Cerebellar cortex (tissue), 1 donor: ENCODE measurements around the gene SEC61A2.
A peak's percentile ranks its signal among the peaks of the same experiment; 100 is the strongest.
"Not testable (repeated sequence)": the region's sequence is repeated elsewhere in the genome, so short reads cannot be mapped to it uniquely, and the experiment has no call there.

Experiments used
- DNase-seq: peaks from one replicate; pipeline ENCODE4 v3.0.0-alpha.2; 2015; ENCODE audit warnings: low spot score

The SEC61A2 gene

DNA sequence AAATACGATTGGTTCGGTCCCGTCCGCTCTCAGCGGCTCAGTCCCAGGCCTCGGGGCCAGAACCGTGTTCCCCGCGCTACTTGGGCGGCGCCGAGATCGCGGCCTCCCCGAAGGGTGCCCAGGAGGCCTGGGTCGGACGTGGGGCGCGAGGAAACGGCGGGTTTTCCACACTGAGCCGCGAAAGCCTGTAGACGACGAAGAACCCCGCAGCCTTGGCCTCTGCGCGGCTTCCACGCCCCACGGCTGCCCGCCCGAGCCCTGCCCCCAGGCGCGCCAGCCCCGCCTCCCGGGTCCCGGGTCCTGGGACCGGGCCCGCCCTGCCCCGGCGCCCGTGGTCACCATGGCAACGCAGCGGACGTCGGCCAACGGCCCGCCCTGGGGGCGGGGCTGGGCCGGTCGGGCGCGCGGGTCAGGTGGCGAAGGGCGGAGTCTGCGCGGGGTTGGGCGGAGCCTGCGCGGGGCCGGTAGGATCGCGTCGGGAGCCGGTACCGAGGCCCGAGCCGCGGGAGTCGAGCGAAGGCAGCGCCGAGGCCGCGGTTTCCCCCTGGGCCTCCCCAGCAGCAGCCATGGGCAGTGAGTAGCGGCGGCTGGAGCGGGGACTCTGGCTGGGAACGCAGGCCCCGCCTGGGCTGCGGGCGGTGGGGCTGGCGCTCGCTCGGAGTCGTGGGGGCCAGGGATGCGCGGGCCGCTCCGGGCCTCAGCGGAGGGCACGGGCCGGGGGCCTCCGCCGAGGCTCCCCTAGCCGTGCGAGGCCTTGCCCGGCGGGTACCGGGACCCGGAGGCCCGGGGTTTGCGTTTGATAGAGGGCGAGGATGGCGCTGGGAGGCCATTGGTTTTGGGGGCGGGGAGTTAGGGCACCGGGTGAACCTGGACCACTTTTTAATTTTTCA, at the start of gene SEC61A2:
Gene SEC61A2, plus strand, starts transcription at position 456 of the 890 bp plus-strand sequence. Its CDS starts 111 bp downstream, at position 567.
- peak; percentile 86 for DNase-seq

DNA sequence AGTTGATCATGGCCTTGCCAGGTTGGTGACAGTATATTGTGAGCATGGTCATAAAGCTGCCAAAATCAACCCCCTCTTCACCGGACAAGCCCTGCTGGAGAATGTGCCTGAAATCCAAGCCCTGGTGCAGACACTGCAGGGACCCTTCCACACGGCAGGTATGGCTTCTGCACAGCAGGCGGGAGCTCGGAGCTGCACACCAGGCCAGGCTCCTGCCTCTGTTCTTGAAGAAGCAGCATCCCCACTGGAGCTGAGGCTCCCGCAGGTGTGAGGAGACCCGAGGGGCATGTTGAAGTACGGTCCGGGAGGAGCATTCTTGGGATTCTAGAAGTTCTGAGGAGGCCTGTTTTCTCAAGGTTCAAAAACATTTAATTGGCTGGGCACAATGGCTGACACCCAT, 48.0 kb upstream of the SEC61A2 start:
- no peak for DNase-seq

DNA sequence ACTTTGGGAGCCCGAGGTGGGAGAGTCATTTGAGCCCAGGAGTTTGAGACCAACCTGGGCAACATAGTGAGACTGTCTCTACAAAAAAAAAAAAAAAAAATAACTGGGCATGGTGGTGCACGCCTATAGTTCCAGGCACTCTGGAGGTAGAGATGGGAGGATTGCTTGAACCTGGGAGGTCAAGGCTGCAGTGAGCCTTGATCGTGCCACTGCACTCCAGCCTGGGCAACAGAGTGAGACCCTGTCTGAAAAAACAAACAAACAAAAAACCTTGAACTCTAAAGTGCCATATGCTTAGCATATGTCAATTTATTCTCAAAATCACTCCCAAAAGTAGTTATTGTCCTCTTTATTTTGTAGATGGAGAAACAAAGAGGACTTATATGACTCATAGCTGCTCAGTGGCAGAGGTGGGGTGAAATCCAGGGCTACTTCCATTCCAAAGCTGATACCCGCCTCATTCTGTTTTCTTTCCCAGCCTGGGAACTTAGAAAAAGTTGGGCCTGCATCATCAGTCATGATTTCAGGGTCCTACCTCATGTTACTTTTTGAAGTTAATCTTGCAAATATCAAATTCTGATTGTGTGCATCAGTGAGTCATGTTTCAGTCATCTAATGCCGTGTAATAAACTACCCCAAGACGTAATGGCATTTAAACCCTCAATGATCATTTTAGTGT, 47.5 kb upstream of the SEC61A2 start:
- no peak for DNase-seq

DNA sequence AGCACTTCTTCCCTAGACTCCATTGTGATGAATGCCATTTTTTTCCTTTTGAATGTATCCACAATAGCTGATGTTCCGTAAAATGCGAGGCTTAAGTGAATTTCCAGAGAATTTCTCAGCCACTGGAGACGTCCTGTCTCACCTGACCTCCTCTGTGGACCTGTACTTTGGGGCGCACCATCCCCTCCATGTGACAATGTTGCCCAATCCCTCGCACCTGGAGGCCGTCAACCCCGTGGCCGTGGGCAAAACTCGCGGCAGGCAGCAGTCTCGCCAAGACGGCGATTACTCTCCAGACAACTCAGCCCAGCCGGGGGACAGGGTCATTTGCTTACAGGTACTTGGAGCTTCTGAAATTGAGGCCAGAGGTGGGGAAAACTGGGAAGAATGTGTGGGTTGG, 40.6 kb upstream of the SEC61A2 start:
- DNase-seq: no peak

DNA sequence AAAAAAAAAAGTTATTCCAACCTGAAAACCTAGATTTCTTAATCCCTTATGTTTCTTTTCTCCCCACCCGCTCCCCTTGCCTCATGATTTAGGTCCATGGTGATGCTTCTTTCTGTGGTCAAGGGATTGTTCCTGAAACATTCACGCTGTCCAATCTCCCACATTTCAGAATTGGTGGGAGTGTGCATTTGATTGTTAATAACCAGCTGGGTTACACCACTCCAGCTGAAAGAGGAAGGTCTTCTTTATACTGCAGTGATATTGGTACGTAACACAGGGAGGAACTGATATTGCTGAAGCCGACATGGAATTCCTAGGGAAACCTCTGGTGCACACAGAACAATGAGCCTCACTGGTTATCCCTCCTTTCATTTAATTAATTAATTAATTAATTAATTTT, 38.1 kb upstream of the SEC61A2 start:
- DNase-seq: no peak

DNA sequence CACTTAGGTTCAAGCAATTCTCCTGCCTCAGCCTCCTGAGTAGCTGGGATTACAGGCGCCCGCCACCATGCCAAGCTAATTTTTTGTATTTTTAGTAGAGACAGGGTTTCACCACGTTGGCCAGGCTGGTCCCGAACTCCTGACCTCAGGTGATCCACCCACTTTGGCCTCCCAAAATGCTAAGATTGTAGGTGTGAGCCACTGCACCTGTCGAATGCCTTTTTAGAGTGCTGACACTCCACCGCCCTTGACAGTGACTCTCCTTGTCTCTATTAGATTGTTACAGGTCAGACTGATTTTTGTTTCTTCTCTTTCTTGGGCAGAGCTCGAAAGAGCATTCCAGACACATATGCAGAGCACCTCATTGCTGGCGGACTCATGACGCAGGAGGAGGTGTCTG, 32.1 kb upstream of the SEC61A2 start:
- DNase-seq: not testable (repeated sequence)

DNA sequence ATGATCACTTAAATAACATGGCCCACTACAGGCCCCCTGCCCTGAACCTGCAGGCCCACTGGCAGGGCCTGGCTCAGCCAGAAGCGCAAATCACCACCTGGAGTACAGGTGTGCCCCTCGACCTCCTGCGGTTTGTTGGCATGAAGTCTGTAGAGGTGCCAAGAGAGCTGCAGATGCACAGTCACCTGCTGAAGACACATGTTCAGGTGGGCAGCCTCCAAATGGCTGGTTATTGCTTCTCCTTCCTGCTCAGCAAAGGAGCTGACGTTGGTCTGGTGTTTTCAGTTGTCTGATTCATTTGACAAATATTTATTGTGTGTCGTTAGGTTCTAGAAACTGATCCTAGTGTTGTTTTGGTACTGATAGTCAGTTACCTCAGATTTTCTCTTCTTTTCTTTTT, 31.7 kb upstream of the SEC61A2 start:
- no peak for DNase-seq

DNA sequence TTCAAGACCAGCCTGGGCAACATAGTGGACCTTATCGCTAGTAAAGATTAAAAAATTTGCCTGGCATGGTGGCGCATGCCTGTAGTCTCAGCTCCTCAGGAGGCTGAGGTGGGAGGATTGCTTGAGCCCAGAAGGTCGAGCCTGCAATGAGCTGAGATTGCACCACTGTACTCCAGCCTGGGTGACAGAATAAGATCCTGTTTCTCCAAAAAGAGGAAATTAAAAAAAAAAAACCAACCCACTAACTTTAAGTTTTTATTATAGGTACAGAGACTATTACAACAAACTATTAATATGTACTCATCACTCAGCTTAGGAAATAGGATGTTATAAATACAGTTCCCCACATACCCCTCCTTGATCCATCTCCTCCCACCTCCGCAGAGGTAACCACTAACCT, 30.5 kb upstream of the SEC61A2 start:
- DNase-seq: no peak

DNA sequence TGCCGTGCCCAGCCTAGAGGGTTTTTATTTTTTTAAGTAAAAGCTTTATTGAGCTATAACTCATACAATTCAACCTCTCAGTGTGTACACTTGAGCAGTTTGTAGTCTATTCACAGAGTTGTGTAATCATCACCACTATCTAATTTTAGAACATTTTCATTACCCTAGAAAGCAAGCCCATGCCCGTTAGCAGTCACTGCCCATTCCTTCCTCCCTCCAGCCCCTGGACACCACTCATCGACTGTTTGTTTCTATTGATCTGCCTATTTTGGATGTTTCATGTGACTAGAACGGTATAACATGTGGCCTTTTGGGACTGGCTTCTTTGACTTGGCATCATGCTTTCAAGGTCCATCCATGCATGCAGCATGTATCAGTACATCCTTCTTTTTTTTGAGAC, 25.7 kb upstream of the SEC61A2 start:
- no peak for DNase-seq

DNA sequence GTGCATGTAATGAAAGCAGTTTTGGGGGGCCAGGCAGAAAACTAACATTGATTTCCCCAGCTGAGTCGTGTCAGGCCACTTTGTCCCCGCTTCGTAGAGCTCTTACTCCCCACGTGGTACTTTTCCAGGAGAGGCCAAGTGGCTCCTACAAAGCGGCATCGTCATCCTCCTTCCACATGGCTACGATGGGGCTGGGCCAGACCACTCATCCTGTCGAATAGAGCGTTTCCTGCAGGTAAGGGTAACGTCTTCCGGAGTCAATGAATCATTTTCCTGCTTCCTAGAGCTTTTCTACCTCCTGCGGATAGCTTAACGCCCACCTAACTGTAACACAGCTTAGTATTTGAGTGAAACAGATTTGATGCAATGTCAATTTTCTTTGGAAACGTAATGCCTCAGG, 21.7 kb upstream of the SEC61A2 start:
- DNase-seq: no peak

DNA sequence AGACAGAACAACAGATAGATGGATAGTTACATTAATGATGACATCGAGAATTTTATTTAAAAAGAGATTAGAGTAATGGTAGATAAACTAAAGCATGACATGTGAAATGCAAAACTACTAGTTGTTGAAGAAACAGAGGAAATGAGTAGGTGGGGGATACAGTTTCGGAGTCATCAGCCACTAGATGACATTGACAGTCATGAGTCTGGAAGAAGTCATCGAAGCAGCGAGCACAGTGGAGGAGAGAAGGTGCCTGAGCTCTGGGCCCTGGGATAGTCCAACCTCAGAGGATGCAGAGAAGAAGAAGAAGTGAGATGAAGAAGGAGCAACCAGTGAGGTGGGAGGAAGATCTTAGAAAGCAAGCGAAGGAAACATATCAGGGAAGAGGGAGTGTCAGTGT, 20.2 kb upstream of the SEC61A2 start:
- no peak for DNase-seq

DNA sequence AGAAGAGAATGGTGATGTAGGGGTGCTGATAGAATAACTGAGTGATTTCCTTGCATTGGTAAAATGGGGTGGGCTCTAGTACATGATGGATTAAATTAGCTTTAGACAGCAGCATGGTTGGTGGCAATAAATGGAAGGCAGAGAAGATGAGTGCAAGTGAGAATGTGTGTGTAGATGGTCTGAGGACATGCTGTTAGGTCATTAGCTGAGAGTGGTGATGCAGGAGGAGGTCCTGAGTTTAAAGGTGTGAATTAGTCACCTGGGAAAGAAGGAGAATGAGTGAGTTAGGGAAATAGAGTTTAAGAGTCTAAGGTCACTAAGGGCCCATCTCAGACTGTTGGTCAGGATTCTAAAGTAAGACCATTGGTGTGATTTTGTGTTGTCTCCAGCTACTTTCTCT, 17.9 kb upstream of the SEC61A2 start:
- no peak for DNase-seq

DNA sequence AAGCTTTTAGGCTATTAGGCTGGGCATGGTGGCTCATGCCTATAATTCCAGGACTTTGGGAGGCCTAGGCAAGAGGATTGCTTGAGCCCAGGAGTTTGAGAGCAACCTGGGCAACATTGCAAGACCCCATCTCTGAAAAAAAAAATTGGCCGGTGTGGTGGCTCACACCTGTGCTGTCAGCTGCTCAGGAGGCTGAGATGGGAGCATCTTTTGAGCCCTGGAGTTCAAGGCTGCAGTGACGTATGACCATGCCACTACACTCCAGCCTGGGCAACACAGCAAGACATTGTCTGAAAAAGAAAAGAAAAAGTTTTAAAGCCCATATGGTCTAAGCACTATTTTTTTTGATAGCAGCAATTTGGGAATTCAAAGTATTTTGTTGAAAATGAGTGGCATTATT, 15.8 kb upstream of the SEC61A2 start:
- DNase-seq: no peak

DNA sequence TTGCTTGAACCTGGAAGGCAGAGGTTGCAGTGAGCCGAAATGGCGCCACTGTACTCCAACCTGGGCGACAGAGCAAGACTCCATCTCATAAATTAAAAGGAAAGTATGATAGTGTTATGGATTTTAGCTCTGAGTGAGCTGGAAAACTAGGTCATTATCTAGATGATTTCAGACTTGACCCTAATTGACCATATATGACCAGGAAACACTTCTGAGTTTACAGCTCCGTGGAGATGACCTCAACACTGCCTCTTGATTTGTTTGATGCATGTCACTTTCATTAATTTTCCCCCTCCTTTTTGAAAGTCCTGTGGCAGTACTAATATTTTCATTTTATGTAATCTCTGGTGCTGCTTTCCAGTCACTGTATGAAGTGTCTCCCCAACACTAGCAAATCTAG, 7.8 kb upstream of the SEC61A2 start:
- DNase-seq: no peak

DNA sequence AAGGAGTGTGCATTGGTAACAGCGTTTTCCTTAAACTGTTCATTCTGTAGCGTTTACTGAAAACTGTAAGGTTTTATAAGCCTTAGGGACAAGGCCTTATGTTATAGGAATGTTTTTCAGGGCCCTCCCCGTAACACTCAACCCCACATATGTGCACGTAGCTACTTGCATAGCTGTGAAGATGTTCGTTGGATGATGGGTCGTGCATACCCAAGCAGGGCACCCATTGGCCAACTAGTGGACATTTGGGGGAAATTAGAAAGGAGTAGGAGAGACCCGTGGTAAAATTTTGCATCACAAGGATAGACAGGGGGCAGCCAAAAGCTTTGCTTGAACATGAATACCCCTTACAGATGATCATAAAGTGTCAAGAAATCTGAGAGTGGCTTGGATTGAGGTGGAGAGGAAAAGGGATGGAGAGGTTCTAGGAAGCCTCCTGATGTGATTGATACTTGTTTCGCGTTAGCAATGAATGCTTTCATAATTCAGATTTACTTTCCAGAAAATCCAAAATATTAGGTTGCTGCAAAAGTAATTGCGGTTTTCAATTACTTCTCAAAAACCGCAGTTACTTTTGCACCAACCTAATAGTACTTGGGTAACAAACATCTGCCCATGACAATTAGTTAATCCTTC, 878 bp downstream of the SEC61A2 start:
- peak; percentile 77 for DNase-seq

DNA sequence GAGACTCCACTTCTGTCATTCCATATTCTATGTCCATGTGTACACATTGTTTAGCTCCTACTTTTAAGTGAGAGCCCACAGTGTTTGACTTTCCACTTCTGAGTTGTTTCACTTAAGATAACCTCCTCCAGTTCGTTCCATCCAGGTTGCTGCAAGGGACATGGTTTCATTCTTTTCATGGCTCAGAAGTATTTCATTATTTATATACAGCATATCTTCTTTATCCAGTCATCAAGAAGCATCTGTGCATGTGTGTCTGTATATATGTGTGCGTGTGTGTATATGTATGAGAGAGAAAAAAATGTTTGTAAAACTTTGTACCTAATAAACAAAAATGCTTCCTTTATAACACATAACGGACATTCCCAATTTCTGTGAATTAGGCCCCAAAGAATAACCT, 6.2 kb downstream of the SEC61A2 start:
- DNase-seq: no peak

DNA sequence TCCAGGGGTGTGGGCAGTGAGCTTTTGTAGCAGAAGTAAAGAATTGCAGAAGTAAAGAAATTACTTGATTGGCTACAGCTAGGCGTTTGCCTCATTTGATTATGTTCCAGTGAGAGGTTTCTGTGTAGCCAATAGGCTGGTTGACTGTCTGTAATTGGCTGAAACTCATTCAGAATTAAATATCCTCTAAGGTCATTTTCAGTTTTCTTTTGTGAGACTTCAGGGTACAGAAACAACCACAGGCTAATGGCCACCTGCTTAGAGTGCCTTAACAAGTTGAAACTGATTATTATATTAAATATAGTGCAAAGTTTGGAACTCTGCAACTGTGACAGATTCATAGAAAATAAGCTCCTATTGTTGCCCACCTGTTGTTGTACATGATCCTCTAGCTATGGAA, 10.6 kb downstream of the SEC61A2 start:
- DNase-seq: no peak

DNA sequence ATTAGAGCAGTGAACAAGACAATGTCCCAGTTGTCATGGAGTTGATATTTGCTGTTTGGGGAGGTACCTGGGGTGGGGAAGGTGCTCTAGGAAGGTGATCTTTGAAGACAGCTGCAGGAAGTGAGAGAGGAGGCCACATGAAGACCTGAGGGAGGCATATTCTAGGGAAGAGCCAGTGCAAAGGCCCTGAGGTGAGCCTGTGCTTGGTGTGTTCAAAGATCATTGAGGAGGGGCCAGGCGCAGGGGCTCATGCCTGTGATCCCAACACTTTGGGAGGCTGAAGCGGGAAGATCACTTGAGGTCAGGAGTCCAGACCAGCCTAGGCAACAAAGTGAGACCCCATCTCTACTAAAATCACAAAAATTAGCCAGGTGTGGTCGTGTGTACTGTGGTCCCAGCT, 15.1 kb downstream of the SEC61A2 start:
- DNase-seq: no peak

DNA sequence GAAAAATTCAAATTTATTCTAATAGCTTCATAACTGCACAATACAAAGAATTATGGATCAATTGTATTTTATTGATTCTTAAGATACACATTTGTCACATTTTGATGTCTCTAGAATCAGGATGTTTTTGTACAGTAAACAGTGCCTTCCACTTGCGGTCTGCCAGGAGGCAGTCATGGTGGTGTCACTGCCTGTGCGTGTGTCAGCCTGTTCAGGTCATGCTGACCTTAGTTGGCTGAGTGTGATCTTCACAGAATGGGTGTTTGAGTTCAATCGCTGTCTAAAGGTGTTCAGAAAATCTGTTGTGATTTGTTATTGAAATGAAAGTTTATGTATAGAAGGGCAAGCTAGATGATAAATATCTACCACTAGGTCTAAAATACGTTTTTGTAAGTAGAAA, 20.7 kb downstream of the SEC61A2 start:
- DNase-seq: no peak

DNA sequence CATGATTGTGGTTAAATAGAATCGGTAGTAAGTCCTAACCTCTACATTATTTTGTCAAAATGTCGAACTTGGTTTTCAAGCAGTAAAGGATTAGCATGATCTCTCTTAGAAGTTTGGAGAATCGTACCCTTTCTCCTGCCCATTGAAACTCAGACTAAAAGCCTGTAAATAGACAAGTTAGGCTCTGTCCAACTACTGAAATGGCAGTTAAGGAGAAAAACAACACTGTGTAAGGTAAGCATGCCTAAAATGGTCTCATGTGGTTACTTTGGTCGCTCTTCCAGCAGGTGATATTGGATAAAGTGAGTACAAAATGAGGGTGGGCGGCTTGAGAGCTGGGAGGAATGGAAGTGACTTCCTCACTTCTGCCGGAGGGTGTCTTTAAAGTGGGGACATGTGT, 25.0 kb downstream of the SEC61A2 start:
- DNase-seq: no peak

DNA sequence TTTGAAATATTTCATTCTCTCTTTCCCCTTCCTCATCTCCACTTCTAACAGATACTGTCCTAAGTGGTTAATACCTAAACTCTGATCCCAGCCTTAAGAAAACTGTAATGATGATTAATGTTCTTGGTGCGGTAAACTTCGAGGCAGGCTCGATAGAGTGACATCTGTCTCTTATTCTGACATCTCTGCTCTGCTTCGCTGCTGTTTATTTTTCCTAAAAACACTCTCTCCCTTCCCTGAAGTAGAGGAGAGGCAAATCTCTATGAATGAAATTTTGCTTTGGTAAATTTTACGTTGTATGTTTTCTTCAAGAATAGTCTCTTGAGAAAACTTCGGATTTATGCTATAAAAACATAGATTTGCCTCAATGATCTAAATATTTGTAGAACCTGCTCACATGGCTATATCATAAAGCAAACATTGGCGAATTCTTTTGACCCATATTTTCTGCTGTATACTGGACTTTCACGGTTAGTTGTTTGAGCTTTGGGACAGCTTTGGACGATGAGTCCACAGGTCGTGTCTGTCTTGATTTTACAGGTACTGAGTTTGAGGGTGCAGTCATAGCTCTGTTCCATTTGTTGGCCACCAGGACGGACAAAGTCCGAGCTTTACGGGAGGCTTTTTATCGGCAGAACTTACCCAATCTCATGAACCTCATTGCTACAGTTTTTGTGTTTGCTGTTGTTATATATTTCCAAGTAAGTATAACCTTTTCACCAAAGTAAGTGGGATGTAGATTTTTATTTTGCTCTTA, 27.1 kb downstream of the SEC61A2 start:
- DNase-seq: no peak

DNA sequence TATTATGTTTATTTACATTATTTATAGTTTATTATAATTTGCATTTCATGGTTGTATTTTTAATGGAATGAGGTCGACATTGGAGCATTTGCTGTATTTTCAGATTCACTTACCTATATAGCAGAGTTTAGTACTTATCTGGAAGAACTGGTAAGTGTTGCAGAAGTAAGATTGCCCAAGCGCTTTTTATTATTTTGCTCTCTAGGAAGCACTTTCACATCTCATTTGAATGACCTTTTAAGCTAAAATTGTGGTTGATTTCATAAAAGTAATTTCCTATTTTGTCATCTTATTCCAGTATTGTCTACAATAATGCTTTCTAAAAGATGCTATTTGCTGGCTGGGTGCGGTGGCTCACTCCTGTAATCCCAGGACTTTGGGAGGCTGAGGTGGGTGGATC, 28.6 kb downstream of the SEC61A2 start:
- DNase-seq: no peak
